ENCODE results near the gene AQP3. TPM values are rescaled to one million over a fixed set of nuclear protein-coding genes. Genes with fewer than 3 reads are reported as not detected.

AQP3 gene
- polyA plus RNA-seq, 1 donor (not counting 4 experiments of a cell fraction or from before 2014, with no cell fraction given), result 239 TPM

DNA sequence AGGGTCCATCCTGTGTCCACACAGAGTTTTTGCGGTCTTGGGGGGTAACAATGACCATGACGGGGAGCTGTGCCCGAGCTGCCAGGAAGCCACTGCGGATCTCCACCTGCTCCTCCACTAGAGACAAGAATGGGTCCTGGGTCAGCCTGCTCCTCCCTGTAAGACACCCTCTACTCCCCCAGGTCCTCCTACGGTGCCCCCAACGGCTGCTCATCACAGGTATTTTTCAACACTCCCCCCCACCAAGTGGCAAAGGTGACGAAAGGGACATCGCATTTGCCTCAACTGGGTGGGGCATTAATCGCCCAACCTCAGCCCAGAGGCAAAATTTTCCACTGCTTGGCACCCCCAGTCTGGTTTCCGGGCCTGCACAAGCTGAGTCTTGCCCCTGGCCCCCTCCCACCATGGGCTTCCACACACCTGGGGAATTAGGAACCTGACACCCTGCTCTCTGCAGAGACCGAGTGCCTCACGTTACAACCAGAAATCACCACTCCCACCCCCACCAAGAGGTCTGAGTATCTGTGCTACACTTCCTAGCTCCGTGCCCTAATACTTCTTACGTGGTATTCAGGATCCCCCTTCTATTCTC, 16.7 kb upstream of the AQP3 start:
- FAIRE-seq (peak; percentile 76), DNase-seq (ENCODE audit: low read depth, low spot score) (no peak)
- Histone ChIP-seq H3K36me3 (ENCODE audit: control insufficient read depth in 2 of 2, extremely low read depth in 1 of 2, insufficient read depth in 2 of 2, low read length in 2 of 2) (peaks cover 50 to 74% of the 10 kb centered on the region in 2 experiments), H3K9ac (ENCODE audit: control insufficient read depth, extremely low read depth, insufficient read depth, low read length) (peak overlapping the region; percentile 29), H3K9me3 (ENCODE audit: control insufficient read depth, low read depth, low read length) (no peaks in the 10 kb centered on the region), H4K20me1 (ENCODE audit: control insufficient read depth, extremely low read depth, insufficient read depth, low read length) (no peaks in the 10 kb centered on the region), H3K4me3 (ENCODE audit: control insufficient read depth in 2 of 3, extremely low read depth in 1 of 3, insufficient read depth in 2 of 3, low read depth in 1 of 3, low read length in 3 of 3) (no peak overlapping the region), H3K9me1 (ENCODE audit: control insufficient read depth, extremely low read depth, insufficient read depth, low read length) (no peaks in the 10 kb centered on the region), H3K79me2 (ENCODE audit: control insufficient read depth, insufficient read depth, low read length) (peaks cover 16% of the 10 kb centered on the region), H3K4me1 (ENCODE audit: control insufficient read depth, extremely low read depth, insufficient read depth, low read length) (peaks cover 66% of the 10 kb centered on the region), H3K27ac (ENCODE audit: control insufficient read depth, insufficient read depth, low read length) (peak overlapping the region; percentile 67), H3K27me3 (ENCODE audit: control insufficient read depth, extremely low read depth, insufficient read depth, low read length) (no peaks in the 10 kb centered on the region), H2AFZ (ENCODE audit: control insufficient read depth, low read length) (no peak overlapping the region), H3K4me2 (ENCODE audit: control insufficient read depth, extremely low read depth, insufficient read depth, low read depth, low read length) (peak overlapping the region; percentile 57)
- no peak for TF ChIP-seq CTCF (optimal IDR thresholded peaks at IDR 0.05 in 1 of 3, IDR thresholded peaks at IDR 0.05 in 1 of 3, conservative IDR thresholded peaks at IDR 0.05 in 1 of 3; ENCODE audit: extremely low read depth in 1 of 3, insufficient read depth in 2 of 3, low read length in 3 of 3)
- TF ChIP-seq EZH2 (IDR thresholded peaks at IDR 0.05; ENCODE audit: low read length), result no peak
- dilution Hi-C loops (cut with MboI; ENCODE audit: extremely low pct_ligation_motif_present, low sequenced_read_pairs), result no loop called here

GRCh38 chr9:33463151-33463550, 15.8 kb upstream of the AQP3 start:
- Histone ChIP-seq H3K36me3 (ENCODE audit: control insufficient read depth in 2 of 2, extremely low read depth in 1 of 2, insufficient read depth in 2 of 2, low read length in 2 of 2) (peaks cover 41 to 64% of the 10 kb centered on the region in 2 experiments), H3K4me2 (ENCODE audit: control insufficient read depth, extremely low read depth, insufficient read depth, low read depth, low read length) (no peak overlapping the region), H4K20me1 (ENCODE audit: control insufficient read depth, extremely low read depth, insufficient read depth, low read length) (no peaks in the 10 kb centered on the region), H2AFZ (ENCODE audit: control insufficient read depth, low read length) (no peak overlapping the region), H3K9me3 (ENCODE audit: control insufficient read depth, low read depth, low read length) (no peaks in the 10 kb centered on the region), H3K27ac (ENCODE audit: control insufficient read depth, insufficient read depth, low read length) (no peak overlapping the region), H3K79me2 (ENCODE audit: control insufficient read depth, insufficient read depth, low read length) (peaks cover 15% of the 10 kb centered on the region), H3K4me1 (ENCODE audit: control insufficient read depth, extremely low read depth, insufficient read depth, low read length) (peaks cover 76% of the 10 kb centered on the region), H3K27me3 (ENCODE audit: control insufficient read depth, extremely low read depth, insufficient read depth, low read length) (no peaks in the 10 kb centered on the region), H3K9ac (ENCODE audit: control insufficient read depth, extremely low read depth, insufficient read depth, low read length) (no peak overlapping the region), H3K9me1 (ENCODE audit: control insufficient read depth, extremely low read depth, insufficient read depth, low read length) (no peaks in the 10 kb centered on the region), H3K4me3 (ENCODE audit: control insufficient read depth in 2 of 3, extremely low read depth in 1 of 3, insufficient read depth in 2 of 3, low read depth in 1 of 3, low read length in 3 of 3) (no peak overlapping the region)
- dilution Hi-C loops (cut with MboI; ENCODE audit: extremely low pct_ligation_motif_present, low sequenced_read_pairs), result no loop called here
- FAIRE-seq, result no peak
- TF ChIP-seq EZH2 (IDR thresholded peaks at IDR 0.05; ENCODE audit: low read length), result no peak
- no peak for TF ChIP-seq CTCF (optimal IDR thresholded peaks at IDR 0.05 in 1 of 3, IDR thresholded peaks at IDR 0.05 in 1 of 3, conservative IDR thresholded peaks at IDR 0.05 in 1 of 3; ENCODE audit: extremely low read depth in 1 of 3, insufficient read depth in 2 of 3, low read length in 3 of 3)
- DNase-seq (ENCODE audit: low read depth, low spot score), result no peak

All from keratinocyte (primary cell).